ENCODE measurements around the gene YJEFN3.

The YJEFN3 gene

GRCh38 chr19:19540064-19540714 lies 11.5 kb downstream of the YJEFN3 start:
- peak; percentile 82 for DNase-seq

- peak; percentile 74 for DNase-seq
These were observed 12.2 kb downstream of the YJEFN3 start for GRCh38 chr19:19540715-19541515.

GRCh38 chr19:19541616-19542015 lies 12.9 kb downstream of the YJEFN3 start:
- no peak for DNase-seq

GRCh38 chr19:19542507-19542906 lies 13.8 kb downstream of the YJEFN3 start:
- DNase-seq = no peak

- DNase-seq = no peak
These were observed 14.4 kb downstream of the YJEFN3 start for GRCh38 chr19:19543101-19543500.

GRCh38 chr19:19543640-19544039 lies 14.9 kb downstream of the YJEFN3 start:
- DNase-seq = no peak

- no peak for DNase-seq
These were observed 15.7 kb downstream of the YJEFN3 start for GRCh38 chr19:19544257-19544953.

GRCh38 chr19:19544954-19545591 lies 16.4 kb downstream of the YJEFN3 start:
- DNase-seq = no peak

- no peak for DNase-seq
These were observed 17.0 kb downstream of the YJEFN3 start for GRCh38 chr19:19545707-19546106.

GRCh38 chr19:19546751-19547162 lies 18.0 kb downstream of the YJEFN3 start:
- no peak for DNase-seq

GRCh38 chr19:19547674-19548336 lies 19.1 kb downstream of the YJEFN3 start:
- DNase-seq = no peak

GRCh38 chr19:19548915-19549759 lies 20.4 kb downstream of the YJEFN3 start:
- no peak for DNase-seq

GRCh38 chr19:19549804-19550464 lies 21.2 kb downstream of the YJEFN3 start:
- no peak for DNase-seq

GRCh38 chr19:19550485-19550929 lies 21.8 kb downstream of the YJEFN3 start:
- DNase-seq = no peak

- DNase-seq = no peak
These were observed 22.5 kb downstream of the YJEFN3 start for GRCh38 chr19:19550972-19551852.

GRCh38 chr19:19551853-19552192 lies 23.1 kb downstream of the YJEFN3 start:
- DNase-seq = no peak

GRCh38 chr19:19552798-19553197 lies 24.1 kb downstream of the YJEFN3 start:
- peak; percentile 21 for DNase-seq

GRCh38 chr19:19553670-19554069 lies 25.0 kb downstream of the YJEFN3 start:
- no peak for DNase-seq

GRCh38 chr19:19554074-19555023 lies 25.6 kb downstream of the YJEFN3 start:
- DNase-seq = peak; percentile 74

Data from activated CD4-positive, alpha-beta T cell treated with anti-CD3 and anti-CD28 coated beads, Interleukin-2, Interleukin-6, amounts not matched to agents 100 ng/mL and 50 ng/mL, durations not matched to agents 16 hours and 8 hours (primary cell).